Measurements from ENCODE around the gene PPT2.
"Not testable (repeated sequence)": the region's sequence is repeated elsewhere in the genome, so short reads cannot be mapped to it uniquely, and the experiment has no call there.

Gene PPT2

DNA sequence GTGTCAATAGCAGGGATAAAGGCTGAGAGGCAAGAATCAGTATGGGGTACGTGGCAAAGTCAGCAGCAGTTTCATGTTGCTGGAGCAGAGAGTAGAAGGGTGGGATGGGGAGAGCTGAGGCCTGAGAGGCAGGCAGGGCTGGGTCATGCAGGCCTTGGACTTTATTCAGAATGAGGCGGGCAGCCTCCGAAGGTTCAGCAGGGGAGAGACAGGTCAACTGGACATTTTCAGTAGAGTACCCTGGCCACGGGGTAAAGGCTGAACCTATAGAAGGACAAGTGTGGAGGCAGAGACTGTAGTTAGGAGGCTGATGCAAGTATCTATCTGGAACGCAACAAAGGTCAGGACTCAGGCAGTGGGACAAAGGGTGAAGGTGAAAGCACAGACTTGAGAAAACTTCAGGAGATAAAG lies 56.3 kb downstream of the PPT2 start:
- H3K4me3 ChIP-seq (ENCODE audit: low read depth, low read length) = no peak overlapping the region
- TF ChIP-seq, protein P1, sequence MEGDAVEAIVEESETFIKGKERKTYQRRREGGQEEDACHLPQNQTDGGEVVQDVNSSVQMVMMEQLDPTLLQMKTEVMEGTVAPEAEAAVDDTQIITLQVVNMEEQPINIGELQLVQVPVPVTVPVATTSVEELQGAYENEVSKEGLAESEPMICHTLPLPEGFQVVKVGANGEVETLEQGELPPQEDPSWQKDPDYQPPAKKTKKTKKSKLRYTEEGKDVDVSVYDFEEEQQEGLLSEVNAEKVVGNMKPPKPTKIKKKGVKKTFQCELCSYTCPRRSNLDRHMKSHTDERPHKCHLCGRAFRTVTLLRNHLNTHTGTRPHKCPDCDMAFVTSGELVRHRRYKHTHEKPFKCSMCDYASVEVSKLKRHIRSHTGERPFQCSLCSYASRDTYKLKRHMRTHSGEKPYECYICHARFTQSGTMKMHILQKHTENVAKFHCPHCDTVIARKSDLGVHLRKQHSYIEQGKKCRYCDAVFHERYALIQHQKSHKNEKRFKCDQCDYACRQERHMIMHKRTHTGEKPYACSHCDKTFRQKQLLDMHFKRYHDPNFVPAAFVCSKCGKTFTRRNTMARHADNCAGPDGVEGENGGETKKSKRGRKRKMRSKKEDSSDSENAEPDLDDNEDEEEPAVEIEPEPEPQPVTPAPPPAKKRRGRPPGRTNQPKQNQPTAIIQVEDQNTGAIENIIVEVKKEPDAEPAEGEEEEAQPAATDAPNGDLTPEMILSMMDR (IDR thresholded peaks at IDR 0.05; ENCODE audit: low read depth, low read length) = no peak

DNA sequence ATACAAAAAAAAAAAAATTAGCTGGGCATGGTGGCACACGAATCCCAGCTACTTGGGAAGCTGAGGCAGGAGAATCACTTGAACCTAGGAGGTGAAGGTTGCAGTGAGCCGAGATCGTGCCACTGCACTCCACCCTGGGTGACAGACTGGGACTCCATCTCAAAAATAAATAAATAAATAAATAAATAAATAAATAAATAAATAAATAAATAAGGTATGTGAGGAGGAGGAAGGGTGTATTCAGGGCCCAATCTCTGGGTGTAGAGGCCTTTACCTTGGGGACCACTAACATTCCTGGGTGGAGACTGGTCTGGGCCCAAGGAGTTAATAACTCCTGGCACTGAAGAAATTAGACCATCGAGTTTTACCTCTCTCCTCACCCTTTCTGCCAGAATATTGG lies 57.5 kb downstream of the PPT2 start:
- not testable (repeated sequence) for H3K4me3 ChIP-seq (ENCODE audit: low read depth, low read length)

DNA sequence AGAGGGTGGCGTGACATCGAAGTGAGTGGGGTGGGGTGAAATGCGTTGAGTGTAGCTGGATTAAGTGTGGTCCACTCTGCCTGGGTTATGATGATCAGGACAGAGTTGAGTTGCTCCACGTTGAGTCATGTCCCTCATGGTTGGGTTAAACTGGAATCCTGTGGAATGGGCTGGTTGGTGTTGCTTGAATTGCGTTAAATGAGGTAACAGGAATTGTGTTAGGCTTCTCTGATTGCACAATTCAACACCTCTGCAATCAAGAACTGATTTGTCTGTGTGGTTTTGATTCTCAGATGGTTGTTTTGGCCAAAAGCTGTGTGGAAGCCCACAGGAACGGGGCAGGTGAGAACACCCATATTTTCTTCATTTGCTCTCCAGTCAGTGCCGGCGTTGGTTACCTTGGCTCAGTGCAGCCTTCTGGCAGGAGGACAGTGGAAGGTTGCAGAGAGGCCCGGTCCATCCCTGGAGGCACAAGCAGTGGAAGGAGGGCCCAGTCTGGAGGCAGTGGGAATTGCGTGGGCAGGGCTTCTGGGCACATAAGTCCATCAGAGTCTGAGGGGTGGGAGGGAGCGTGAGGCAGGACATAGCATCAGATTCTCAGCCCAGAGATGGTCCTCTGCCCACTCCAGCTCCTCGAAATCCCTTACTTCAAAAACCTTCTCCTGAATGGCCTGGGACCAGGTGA lies 58.3 kb downstream of the PPT2 start:
- no peak overlapping the region for H3K4me3 ChIP-seq (ENCODE audit: low read depth, low read length)

More for the DNA sequence above, 58.3 kb downstream of the PPT2 start:
- TF ChIP-seq, protein P1 (IDR thresholded peaks at IDR 0.05; ENCODE audit: low read depth, low read length) = no peak

All from WI38 (cell line).